B cell (primary cell): ENCODE data around the gene CCDC177. TPM values are rescaled to one million over a fixed set of nuclear protein-coding genes. Genes with fewer than 3 reads are reported as not detected.

ENCODE experiments used
- ATAC-seq: fragments of 200-7000 bp; cut with Tn5 transposase; one replicate; pipeline ENCODE4 v1.10.0; 2021; ENCODE audit warnings: low read depth, mild to moderate bottlenecking, moderate number of reproducible peaks, moderate library complexity
- CTCF ChIA-PET: fragments of 350-600 bp; sonication (Branson Sonifier 250); formaldehyde crosslinking; loops from one replicate; lab custom pipeline; 2021; ENCODE audit warnings: antibody characterized with exemption, inconsistent platforms; lab: Charles Lee
- POLR2A ChIA-PET: fragments of 350-600 bp; sonication (Branson Sonifier 250); formaldehyde crosslinking; loops from one replicate; lab custom pipeline; 2021; ENCODE audit warnings: antibody characterized with exemption; lab: Charles Lee
- DNase-seq: peaks from one replicate; pipeline ENCODE4 v3.0.0; 2013
- H2AFZ ChIP-seq: 2 replicates; pipeline ENCODE4 v1.6.1; 2012; ENCODE audit warnings: mild to moderate bottlenecking, low read depth, low read length; ENCODE audit not compliant: insufficient read depth, poor library complexity, severe bottlenecking
- H3K27ac ChIP-seq, 2 donors: 1 replicate in 1 of 2; 2 replicates in 1 of 2; pipeline ENCODE4 v1.5.1; 2012 to 2013; ENCODE audit warnings: low read length in 2 of 2, mild to moderate bottlenecking in 2 of 2, moderate library complexity in 1 of 2
- H3K27me3 ChIP-seq, 4 experiments: fragments of 200-600 bp in 1 of 4; sonication (generic) in 1 of 4; replicated peaks in 1 of 4; 1 replicate in 2 of 4; 2 replicates in 2 of 4; pipeline versions ENCODE4 v1.6.1 to v1.7.0; 2013 to 2016; ENCODE audit warnings: low read length in 3 of 4, mild to moderate bottlenecking in 2 of 4, mixed read lengths in 1 of 4, moderate library complexity in 1 of 4; ENCODE audit not compliant: insufficient read depth in 4 of 4, control insufficient read depth in 3 of 4; ENCODE audit errors: control extremely low read depth in 1 of 4
- H3K36me3 ChIP-seq, 2 experiments: replicated peaks in 1 of 2; 1 replicate in 1 of 2; 2 replicates in 1 of 2; pipeline versions ENCODE4 v1.6.1 to v1.7.1; 2013; ENCODE audit warnings: low read length in 1 of 2; ENCODE audit not compliant: insufficient read depth in 2 of 2, control insufficient read depth in 1 of 2; ENCODE audit errors: control extremely low read depth in 1 of 2, extremely low read depth in 1 of 2
- H3K4me1 ChIP-seq, 2 donors: fragments of 200-600 bp in 1 of 2; sonication (generic) in 1 of 2; 1 replicate in 1 of 2; 2 replicates in 1 of 2; pipeline versions ENCODE4 v1.5.1 to v1.6.1; 2013 to 2017; ENCODE audit warnings: low read length in 2 of 2; ENCODE audit not compliant: control insufficient read depth in 2 of 2, insufficient read depth in 2 of 2
- H3K4me2 ChIP-seq: replicated peaks from 2 replicates; pipeline ENCODE3; 2012; ENCODE audit warnings: mild to moderate bottlenecking, low read depth, low read length; ENCODE audit not compliant: poor library complexity, severe bottlenecking
- H3K4me3 ChIP-seq, 5 experiments: fragments of 200-600 bp in 1 of 5; sonication (generic) in 1 of 5; 1 replicate in 3 of 5; 2 replicates in 2 of 5; pipeline versions ENCODE4 v1.5.1 to v1.7.0; 2011 to 2016; ENCODE audit warnings: low read length in 4 of 5, mild to moderate bottlenecking in 4 of 5, low read depth in 2 of 5, control low read depth in 1 of 5, moderate library complexity in 1 of 5; ENCODE audit not compliant: insufficient read depth in 1 of 5; ENCODE audit errors: control extremely low read depth in 1 of 5, extremely low read depth in 1 of 5
- H3K79me2 ChIP-seq: fragments of 200-600 bp; sonication (generic); one replicate; pipeline ENCODE4 v1.6.0; 2016; ENCODE audit warnings: low read length; ENCODE audit not compliant: control insufficient read depth, insufficient read depth
- H3K9ac ChIP-seq: fragments of 200-600 bp; sonication (generic); 2 replicates; pipeline ENCODE4 v1.6.1; 2017; ENCODE audit warnings: mild to moderate bottlenecking, low read length, moderate library complexity
- H3K9me3 ChIP-seq, 3 donors: one replicate each; pipeline versions ENCODE4 v1.6.1 to v1.7.1; 2013; ENCODE audit warnings: low read length in 2 of 3; ENCODE audit not compliant: control insufficient read depth in 2 of 3, insufficient read depth in 1 of 3; ENCODE audit errors: control extremely low read depth in 1 of 3
- H4K20me1 ChIP-seq: 2 replicates; pipeline ENCODE4 v1.6.0; 2012; ENCODE audit warnings: mild to moderate bottlenecking, low read length; ENCODE audit not compliant: insufficient read depth, control insufficient read depth, poor library complexity, severe bottlenecking
- H3K27ac Mint-ChIP-seq: one replicate; pipeline ENCODE4 v1.8.0; 2021; ENCODE audit warnings: mixed read lengths
- H3K27me3 Mint-ChIP-seq: one replicate; pipeline ENCODE4 v1.8.0; 2021; ENCODE audit warnings: mixed read lengths
- H3K4me1 Mint-ChIP-seq: one replicate; pipeline ENCODE4 v1.8.0; 2021; ENCODE audit warnings: mixed read lengths
- H3K4me3 Mint-ChIP-seq: one replicate; pipeline ENCODE4 v1.8.0; 2021; ENCODE audit warnings: mixed read lengths
- H3K9me3 Mint-ChIP-seq: one replicate; pipeline ENCODE4 v1.8.0; 2022; ENCODE audit warnings: mixed read lengths; ENCODE audit not compliant: insufficient read depth
- EZH2 ChIP-seq: IDR thresholded peaks from 2 replicates; pipeline ENCODE4 v1.6.1; 2012; ENCODE audit warnings: borderline replicate concordance, low read depth, mild to moderate bottlenecking, moderate library complexity, low read length; ENCODE audit not compliant: insufficient read depth, poor library complexity, severe bottlenecking
- WGBS: methylation state at CpG from one replicate; pipeline ENCODE4 v1.1.5; 2013; ENCODE audit warnings: missing lambda C conversion rate; ENCODE audit not compliant: insufficient coverage; 5-methylcytosine and 5-hydroxymethylcytosine counted together
- intact Hi-C: fragments of 100-400 bp; cut with micrococcal nuclease; formaldehyde crosslinking; loops from one replicate; pipeline ENCODE4 v1.10.0; 2022
- polyA plus RNA-seq: library from polyadenylated mRNA; depleted of rRNA; stranded (reverse); fragments of >200 nt; gene quantifications from 2 replicates; pipeline ENCODE4 v1.2.3, GENCODE V29; 2012
- total RNA-seq, 2 donors: library from RNA; stranded (reverse); fragments of 120-200 nt in 1 of 2; gene quantifications; 1 replicate in 1 of 2; 2 replicates in 1 of 2; pipeline versions ENCODE4 v1.2.3 to v1.2.4, GENCODE V29; 2013 to 2022
- TF ChIP-seq, protein P1 (sequence below): fragments of 200-600 bp; IDR thresholded peaks from one replicate; pipeline ENCODE4 v1.8.0; 2022; ENCODE audit warnings: antibody characterized with exemption, mild to moderate bottlenecking

Gene CCDC177
- total and polyA plus RNA-seq, 2 donors (not counting 1 experiment from before 2014, with no cell fraction given): not detected

GRCh38 chr14:69559581-69560011, 15.1 kb downstream of the CCDC177 start:
- Mint-ChIP-seq H3K4me3 (no peak overlapping the region), H3K4me1 (no peaks in the 10 kb centered on the region), H3K27me3 (peaks cover 45% of the 10 kb centered on the region), H3K9me3 (no peaks in the 10 kb centered on the region), H3K27ac (no peak overlapping the region)
- Histone ChIP-seq H3K4me2 (no peak overlapping the region), H3K4me1 (no peaks in the 10 kb centered on the region), H3K9ac (no peak overlapping the region), H3K9me3 (no peaks in the 10 kb centered on the region), H2AFZ (no peak overlapping the region), H3K4me3 (no peak overlapping the region), H3K27ac (no peak overlapping the region), H3K79me2 (no peaks in the 10 kb centered on the region), H4K20me1 (no peaks in the 10 kb centered on the region), H3K36me3 (no peaks in the 10 kb centered on the region), H3K27me3 (peaks cover 0 to 22% (median 8%) of the 10 kb centered on the region in 4 experiments)
- CTCF ChIA-PET: no interaction called here
- TF ChIP-seq EZH2: no peak
- TF ChIP-seq, protein P1, sequence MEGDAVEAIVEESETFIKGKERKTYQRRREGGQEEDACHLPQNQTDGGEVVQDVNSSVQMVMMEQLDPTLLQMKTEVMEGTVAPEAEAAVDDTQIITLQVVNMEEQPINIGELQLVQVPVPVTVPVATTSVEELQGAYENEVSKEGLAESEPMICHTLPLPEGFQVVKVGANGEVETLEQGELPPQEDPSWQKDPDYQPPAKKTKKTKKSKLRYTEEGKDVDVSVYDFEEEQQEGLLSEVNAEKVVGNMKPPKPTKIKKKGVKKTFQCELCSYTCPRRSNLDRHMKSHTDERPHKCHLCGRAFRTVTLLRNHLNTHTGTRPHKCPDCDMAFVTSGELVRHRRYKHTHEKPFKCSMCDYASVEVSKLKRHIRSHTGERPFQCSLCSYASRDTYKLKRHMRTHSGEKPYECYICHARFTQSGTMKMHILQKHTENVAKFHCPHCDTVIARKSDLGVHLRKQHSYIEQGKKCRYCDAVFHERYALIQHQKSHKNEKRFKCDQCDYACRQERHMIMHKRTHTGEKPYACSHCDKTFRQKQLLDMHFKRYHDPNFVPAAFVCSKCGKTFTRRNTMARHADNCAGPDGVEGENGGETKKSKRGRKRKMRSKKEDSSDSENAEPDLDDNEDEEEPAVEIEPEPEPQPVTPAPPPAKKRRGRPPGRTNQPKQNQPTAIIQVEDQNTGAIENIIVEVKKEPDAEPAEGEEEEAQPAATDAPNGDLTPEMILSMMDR: no peak
- POLR2A ChIA-PET: no interaction called here
- ATAC-seq (no peak), DNase-seq (no peak)
- 65% methylated on average over 5 of the region's 6 CpGs for WGBS
- intact Hi-C loops: no loop called here

DNA sequence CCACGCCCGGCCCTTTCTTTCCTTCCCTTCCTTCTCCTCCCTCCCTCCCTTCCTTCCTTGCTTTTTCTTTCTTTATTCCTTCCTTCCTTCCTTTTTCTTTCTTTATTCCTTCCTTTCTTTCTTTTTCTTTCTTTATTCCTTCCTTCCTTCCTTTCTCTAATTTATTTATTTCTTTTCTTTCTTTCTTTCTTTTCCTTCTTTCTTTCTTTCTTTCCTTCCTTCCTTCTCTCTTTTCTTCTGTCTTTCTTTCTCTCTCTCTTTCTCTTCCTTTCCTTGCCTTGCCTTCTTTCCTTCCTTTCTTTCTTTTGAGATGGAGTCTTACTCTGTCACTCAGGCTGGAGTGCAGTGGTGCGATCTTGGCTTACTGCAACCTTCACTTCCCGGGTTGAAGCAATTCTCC, 15.9 kb downstream of the CCDC177 start:
- Histone ChIP-seq H3K27ac (no peak overlapping the region), H3K27me3 (peaks cover 0 to 16% (median 4%) of the 10 kb centered on the region in 4 experiments), H3K79me2 (no peaks in the 10 kb centered on the region), H3K4me2 (no peak overlapping the region), H3K9me3 (no peaks in the 10 kb centered on the region), H3K36me3 (no peaks in the 10 kb centered on the region), H3K9ac (no peak overlapping the region), H3K4me3 (no peak overlapping the region), H4K20me1 (no peaks in the 10 kb centered on the region), H2AFZ (no peak overlapping the region), H3K4me1 (no peaks in the 10 kb centered on the region)
- no peaks in the 10 kb centered on the region for H3K9me3 Mint-ChIP-seq
- H3K4me1 Mint-ChIP-seq: no peaks in the 10 kb centered on the region
- WGBS: 87% methylated on average over 3 of the region's 4 CpGs
- CTCF ChIA-PET: no interaction called here
- no peak for DNase-seq
- POLR2A ChIA-PET: no interaction called here
- intact Hi-C loops: no loop called here
- no peak overlapping the region for H3K27ac Mint-ChIP-seq
- ATAC-seq: no peak
- peaks cover 51% of the 10 kb centered on the region for H3K27me3 Mint-ChIP-seq
- TF ChIP-seq, protein P1: no peak
- no peak for TF ChIP-seq EZH2
- H3K4me3 Mint-ChIP-seq: no peak overlapping the region
